Lower leg skin (tissue), 3 donors: Measurements from ENCODE around the gene RAB4B.

Experiments used
- CTCF ChIP-seq, 3 donors: fragments of 450-650 bp; IDR thresholded peaks; one replicate each; pipeline ENCODE4 v1.5.1; 2016; ENCODE audit warnings: antibody characterized with exemption in 3 of 3, mild to moderate bottlenecking in 3 of 3, moderate library complexity in 2 of 3
- POLR2A ChIP-seq, 2 donors: fragments of 450-650 bp; IDR thresholded peaks; one replicate each; pipeline ENCODE4 v1.6.1; 2016 to 2017; ENCODE audit warnings: antibody characterized with exemption in 2 of 2, mild to moderate bottlenecking in 1 of 2, moderate library complexity in 1 of 2

DNA sequence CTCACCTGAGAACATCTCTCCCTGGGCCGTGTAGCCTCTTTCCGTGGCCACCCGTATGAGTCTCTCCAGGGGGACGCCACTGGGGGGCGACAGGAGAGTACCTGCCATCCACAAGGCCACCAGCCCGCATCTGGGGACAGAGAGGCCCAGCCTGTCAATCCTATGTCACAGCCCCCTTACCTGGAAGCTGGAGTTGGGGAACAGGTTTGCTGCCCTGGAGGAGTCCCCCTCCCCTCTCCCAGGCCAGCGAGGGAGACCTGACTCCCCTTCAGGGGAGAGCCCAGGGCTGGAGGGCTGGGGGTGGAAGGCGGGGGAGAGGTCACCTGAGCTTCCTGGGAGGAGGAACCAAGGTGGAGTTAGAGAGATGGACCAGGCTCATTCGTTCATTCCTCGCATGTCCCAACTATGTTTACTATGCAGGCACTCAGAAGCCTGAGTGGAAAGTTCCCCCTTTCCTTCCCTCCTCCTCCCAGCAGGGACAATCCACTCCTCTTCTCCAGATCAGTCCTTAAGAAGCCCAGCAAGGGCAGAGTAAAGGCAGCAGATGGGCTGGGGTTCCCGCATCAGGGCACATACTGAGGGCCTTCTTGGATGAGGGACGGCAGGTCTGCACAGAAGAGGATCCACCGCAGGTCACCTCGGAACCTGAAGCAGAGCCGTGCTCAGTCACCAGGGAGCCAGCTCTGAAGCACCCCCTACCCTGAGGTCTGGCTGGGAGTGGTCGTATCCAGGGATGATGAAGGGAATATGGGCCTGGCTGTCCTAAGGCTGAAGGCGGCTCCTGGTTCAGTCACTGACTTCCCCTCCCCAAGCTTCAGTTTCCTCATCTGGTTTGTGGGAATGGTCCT, 33.3 kb upstream of the RAB4B start:
- no peak for TF ChIP-seq CTCF (IDR thresholded peaks at IDR 0.05)
- TF ChIP-seq POLR2A (IDR thresholded peaks at IDR 0.05): no peak
